HK-2 (cell line): ENCODE measurements around the gene DNAAF1.
"Not testable (repeated sequence)": the region's sequence is repeated elsewhere in the genome, so short reads cannot be mapped to it uniquely, and the experiment has no call there.

Experiments used
- DNase-seq: peaks from one replicate; pipeline ENCODE4 v3.0.0-alpha.2; 2018; ENCODE audit not compliant: unreplicated experiment

The DNAAF1 gene

DNA sequence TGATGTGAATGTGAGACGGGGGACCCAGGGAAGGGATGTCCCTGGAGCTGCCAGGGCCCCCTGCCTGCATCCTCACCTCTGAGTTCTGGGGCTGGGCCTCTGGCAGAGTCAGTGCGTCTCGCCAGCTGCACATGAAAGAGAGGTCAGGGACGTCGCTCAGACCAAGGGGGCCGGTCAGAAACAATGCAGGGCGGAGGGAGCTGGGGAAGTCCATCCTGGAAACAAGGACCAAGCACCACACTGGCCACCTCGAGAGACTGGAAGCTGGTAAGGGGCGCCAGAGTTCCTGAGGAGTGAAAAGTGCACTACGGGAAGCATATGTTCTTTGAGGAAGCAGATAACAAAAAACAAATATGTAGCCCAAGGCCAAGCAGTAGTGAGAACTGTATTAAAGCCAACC is 39.7 kb downstream of the DNAAF1 start:
- no peak for DNase-seq

DNA sequence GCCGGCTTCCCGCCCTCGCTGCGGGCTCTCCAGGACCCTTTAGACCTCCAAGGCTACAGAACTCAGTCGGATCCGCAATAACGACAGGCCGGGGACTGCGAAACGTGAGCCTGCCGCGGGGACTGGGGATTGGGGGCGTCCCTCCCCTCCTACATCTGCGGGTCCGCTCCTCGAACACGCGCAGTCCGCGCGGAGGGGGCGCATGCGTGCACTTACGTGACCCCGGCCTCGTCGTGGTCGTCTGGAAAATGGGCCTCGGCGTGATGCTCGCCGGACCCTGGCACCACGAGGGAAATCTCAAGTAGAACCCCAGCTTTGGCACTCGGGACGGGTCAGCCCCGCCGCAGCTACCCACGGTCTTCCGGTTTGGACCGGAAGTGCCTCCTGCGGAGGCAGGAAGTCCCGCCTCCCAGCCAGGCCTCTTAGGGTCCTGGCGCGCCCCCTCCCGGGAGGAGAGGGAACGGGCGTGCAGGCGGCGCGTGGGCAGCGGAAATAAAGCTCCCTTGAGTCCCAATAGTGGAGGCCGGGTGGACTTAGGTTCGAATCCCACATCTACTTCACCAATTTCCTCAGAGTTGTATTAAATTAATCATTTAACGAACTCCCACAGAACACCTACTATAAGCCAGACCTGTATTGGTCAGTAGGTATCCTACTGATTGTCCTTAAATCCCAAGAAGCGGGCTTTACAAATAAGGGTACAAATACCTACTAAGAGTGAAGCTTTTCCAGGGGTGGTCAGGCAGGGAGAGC is 41.8 kb downstream of the DNAAF1 start, which contains the start of gene TAF1C:
Gene TAF1C (minus strand): TSS at position 373 of the 753 bp plus-strand sequence. CDS start 2,069 bp downstream, outside the sequence.
- DNase-seq = peak; percentile 92

- DNase-seq = no peak
Observed at GRCh38 chr16:84190731-84191388, 45.8 kb downstream of the DNAAF1 start, which contains the start of gene ADAD2. TSS of gene ADAD2 (plus strand) at chr16:84191157. CDS start at chr16:84191231, 74 bp downstream.

GRCh38 chr16:84191466-84191865 is 46.4 kb downstream of the DNAAF1 start:
- DNase-seq = no peak

DNA sequence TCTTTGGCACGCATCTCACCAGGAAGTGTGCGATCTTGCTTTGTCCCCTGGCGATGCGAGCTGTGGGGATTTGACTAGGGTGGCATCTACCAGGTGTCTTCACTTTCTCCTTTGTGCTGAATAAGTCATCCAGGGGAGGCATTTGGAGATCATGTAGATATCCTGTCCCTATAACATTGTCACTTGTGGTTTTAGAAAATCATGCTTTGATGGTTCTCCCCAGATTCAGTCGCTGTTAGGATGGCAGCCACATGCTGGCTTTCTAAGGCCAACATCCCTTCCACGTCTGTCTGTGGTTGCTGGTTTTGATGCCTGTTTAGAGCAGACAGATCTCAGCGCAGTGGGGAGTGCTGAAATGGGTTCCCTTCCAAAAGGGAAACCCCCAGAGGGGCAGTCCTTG is 48.4 kb downstream of the DNAAF1 start:
- DNase-seq = no peak

DNA sequence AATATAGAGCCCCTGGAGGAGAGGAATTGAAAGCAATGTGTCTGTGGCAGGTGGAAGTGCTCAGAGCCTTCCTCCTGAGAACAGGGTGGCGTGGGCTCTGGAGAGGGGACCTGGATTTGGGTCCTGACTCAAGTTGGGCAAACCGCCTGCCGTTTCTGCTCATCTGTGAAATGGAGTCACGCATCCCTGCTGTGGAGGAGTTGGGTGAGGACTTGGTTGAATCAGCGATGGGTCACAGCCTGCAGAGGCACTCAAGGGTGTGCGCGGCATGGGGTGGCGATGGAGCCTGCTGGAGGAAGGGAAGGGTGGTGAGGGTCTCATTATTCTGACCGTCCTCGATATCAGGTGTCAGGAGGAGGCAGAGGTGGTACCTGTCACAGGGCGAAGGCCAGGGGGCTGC is 48.9 kb downstream of the DNAAF1 start:
- no peak for DNase-seq

- no peak for DNase-seq
Observed at GRCh38 chr16:84194470-84195200, 49.5 kb downstream of the DNAAF1 start.

DNA sequence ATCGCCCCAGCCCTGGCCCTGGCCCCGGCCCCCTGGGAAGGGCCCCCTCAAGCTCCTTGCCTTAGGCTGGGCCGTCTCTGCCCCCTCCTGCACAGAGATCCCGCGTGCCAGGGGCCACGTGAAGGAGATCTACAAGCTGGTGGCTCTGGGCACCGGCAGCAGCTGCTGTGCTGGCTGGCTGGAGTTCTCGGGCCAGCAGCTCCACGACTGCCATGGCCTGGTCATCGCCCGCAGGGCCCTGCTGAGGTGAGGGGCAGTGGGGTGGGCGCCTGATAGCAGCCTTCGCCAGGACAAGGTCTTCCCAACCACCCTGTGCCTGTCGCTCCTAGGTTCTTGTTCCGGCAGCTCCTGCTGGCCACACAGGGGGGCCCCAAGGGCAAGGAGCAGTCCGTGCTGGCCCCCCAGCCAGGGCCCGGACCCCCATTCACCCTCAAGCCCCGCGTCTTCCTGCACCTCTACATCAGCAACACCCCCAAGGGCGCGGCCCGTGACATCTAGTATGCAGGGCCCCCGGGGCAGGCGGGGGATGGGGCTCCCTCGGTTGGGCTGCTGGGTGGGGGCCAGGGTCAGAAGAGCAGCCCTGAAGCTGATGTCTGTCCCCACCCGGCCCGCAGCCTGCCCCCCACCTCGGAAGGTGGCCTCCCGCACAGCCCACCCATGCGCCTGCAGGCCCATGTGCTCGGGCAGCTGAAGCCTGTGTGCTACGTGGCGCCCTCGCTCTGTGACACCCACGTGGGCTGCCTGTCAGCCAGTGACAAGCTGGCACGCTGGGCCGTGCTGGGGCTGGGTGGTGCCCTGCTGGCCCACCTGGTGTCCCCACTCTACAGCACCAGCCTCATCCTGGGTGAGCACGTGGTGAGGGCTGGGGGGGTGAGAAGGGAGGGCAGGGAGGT is 50.3 kb downstream of the DNAAF1 start:
- no peak for DNase-seq

- no peak for DNase-seq
Observed at GRCh38 chr16:84196101-84196500, 51.0 kb downstream of the DNAAF1 start.

GRCh38 chr16:84196727-84197394 is 51.8 kb downstream of the DNAAF1 start:
- no peak for DNase-seq

DNA sequence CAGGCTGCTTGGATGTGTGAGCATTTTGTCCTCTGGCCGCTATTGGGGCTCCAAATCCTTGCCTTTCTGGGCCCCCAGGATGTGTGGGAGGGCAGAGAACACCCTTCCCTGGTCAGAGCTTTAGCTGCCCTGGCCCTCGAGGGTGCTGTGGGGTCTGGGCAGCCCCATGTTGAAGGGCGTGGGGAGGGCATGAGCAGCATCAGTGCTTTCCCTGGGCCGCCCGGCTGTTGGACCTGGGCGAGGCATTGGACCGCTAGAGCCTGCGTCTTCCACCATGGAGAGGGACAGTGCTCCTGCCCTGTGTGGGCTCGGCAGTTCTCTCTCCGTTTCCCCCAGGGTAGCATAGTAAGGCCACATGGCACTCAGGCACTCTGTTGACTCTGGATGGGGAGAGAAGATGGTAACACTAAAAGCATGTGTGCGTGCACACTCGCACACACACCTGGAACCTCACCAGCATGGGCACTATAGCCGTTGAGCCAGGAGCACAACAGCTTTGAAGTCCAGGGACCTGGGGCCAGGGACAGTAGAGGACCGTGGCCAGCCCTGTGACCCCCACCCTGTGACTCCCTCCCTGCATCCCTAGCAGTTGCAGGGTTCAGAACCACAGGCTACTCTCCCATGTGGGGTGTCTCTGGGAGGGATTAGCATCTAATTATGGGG is 52.5 kb downstream of the DNAAF1 start:
- no peak for DNase-seq

DNA sequence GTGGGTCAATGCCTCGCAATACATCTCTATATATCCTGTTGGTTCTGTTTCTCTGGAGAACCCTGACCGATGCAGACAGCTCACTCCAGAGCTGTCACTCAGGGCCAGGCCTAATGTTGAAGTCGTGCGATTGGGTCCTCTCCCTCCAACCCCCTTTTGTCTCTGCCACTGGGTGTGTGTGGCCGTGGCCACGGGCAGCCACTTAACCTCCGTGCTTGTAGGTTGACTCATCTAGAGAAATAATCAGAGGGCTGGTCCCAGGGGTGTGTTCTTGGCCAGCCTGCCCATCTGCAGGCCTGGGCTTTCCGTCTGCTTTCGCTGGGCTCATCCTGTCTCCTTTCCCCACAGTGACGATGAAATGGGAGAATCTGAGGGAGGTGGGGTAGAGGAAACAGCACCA is 53.3 kb downstream of the DNAAF1 start:
- peak; percentile 52 for DNase-seq

DNA sequence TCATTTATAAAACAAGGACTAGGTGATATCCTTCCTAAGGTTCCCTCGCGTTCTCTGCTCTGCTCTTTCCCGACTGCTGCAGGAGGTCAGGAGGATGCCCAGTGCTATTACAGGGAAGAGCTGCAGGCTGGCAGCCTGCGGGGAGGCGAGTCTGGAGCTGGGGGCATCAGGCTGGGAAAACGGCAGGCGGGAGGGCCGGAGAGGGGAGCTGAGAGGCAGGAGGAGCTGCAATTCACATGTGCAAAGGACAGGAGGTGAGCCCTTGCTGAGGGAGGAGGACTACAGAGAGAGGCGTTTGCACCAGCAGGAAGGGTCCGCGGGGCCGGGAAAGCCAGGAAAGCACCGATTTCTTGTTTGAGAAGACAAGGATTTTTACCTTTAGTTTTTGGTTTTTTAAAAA is 54.0 kb downstream of the DNAAF1 start:
- DNase-seq = no peak

DNA sequence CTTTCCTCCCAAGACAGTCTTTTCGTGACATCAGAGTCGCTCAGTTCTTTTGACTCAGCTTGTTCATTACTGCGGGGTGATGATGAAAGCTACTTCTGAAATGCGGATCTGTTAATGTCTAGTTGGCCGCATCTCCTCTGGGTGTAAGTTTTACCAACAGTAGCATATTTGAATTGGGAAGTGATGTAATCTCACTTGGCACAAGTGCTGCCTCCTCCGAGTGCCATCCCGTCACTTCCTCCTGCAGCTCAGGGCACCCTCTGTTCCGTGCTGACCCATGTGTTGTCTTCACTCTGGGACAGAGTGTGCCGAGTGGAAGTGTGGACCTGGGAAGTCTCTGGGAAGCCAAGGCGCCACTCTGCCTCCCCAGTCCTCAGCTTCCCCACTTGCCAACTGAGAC is 54.8 kb downstream of the DNAAF1 start:
- no peak for DNase-seq

- DNase-seq = not testable (repeated sequence)
Observed at GRCh38 chr16:84204551-84204950, 59.4 kb downstream of the DNAAF1 start.

DNA sequence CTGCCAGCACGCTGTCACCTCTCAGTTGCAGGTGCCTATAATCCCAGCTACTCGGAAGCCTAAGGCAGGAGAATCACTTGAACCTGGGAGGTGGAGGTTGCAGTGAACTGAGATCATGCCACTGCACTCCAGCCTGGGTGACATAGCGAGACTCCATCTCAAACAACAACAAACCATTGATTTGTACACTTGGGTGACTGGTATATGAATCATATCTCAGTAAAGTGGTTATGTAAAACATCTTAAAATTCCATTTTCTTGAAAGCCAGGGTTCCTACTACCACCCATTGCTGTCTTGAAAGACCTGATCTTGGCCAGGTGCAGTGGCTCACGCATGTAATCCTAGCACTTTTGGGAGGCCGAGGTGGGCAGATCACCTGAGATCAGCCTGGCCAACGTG is 60.0 kb downstream of the DNAAF1 start:
- not testable (repeated sequence) for DNase-seq

- DNase-seq = no peak
Observed at GRCh38 chr16:84205976-84206691, 61.0 kb downstream of the DNAAF1 start.

- no peak for DNase-seq
Observed at GRCh38 chr16:84207251-84207650, 62.1 kb downstream of the DNAAF1 start.

DNA sequence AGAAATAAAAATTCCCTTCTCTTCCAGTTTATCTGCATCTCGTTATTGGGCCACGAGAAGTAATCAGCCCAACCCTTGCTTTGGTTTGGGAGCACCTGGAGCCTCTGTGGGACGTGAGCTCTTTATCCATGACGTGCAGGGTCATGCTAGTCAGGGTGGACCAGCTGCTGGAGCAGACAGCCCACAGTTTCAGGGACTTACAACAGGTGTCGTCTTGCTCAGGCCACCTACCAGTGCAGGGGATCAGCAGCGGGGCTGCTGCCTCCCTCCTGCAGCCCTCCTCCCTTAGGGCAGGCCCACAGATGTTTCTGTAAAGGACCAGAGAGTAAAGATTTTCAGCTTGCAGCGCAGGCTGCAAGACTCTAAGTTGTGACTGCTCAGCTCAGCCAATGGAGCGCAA is 62.8 kb downstream of the DNAAF1 start:
- no peak for DNase-seq

DNA sequence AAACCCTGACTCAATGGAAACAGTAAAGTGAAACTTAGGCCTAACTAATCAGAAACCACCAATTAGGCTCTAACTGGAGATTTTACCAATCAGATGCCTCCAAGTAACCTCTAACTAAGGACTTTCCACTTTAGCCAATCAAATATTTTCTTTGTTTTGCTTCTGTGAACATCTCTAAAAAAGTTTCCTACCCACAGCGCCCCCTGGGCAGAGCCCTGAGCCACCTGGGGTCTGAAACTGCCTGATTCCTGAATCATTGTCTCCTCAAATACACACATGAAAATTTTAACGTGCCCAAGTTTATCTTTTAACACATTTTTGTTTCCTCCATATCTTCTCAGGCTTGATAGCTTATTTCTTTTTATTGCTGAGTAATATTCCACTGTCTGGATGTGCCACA is 64.9 kb downstream of the DNAAF1 start:
- no peak for DNase-seq
